ENCODE results near the gene TIAM2. TPM values are rescaled to one million over a fixed set of nuclear protein-coding genes. Genes with fewer than 3 reads are reported as not detected.

The TIAM2 gene
- total and polyA plus RNA-seq, 7 donors: 3.4 to 20.3 (median 10.0) TPM

DNA sequence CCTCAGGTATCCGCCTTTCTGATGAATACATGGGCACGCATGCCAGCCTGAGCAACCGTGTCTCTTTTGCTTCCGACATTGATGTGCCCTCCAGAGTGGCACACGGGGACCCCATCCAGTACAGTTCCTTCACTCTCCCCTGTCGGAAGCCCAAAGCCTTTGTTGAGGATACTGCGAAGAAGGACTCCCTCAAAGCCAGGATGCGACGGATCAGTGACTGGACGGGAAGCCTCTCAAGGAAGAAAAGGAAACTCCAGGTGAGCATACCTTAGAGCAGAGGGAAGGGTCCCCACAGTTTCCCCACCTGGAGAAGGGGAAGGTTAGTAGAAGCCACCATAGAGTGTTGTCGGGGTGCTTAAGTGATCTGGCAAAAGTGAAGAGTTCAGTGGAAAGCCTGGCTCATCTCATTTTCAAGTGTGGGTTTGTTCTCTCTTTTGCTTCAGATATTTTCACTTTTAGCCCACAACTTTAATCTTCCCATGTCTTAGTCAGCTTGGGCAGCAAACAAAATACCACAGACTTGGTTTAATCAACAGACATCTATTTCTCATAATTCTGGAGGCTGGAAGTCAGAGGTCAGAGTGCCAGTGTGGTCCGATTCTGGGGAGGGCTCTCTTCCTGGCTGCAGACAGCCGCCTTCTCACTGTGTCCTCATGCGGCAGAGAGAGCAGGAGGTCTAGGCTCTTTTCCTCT is 135.2 kb downstream of the TIAM2 start:
- Histone ChIP-seq H3K36me3 (ENCODE audit: insufficient read depth in 1 of 2, low read depth in 1 of 2) (no peaks in the 10 kb centered on the region), H3K4me1 (peaks cover 3% of the 10 kb centered on the region), H3K4me3 (no peak overlapping the region), H3K27ac (no peak overlapping the region), H3K9me3 (no peaks in the 10 kb centered on the region), H3K27me3 (ENCODE audit: insufficient read depth in 3 of 3, low read length in 2 of 3) (no peaks in the 10 kb centered on the region)
- TF ChIP-seq, protein P1, sequence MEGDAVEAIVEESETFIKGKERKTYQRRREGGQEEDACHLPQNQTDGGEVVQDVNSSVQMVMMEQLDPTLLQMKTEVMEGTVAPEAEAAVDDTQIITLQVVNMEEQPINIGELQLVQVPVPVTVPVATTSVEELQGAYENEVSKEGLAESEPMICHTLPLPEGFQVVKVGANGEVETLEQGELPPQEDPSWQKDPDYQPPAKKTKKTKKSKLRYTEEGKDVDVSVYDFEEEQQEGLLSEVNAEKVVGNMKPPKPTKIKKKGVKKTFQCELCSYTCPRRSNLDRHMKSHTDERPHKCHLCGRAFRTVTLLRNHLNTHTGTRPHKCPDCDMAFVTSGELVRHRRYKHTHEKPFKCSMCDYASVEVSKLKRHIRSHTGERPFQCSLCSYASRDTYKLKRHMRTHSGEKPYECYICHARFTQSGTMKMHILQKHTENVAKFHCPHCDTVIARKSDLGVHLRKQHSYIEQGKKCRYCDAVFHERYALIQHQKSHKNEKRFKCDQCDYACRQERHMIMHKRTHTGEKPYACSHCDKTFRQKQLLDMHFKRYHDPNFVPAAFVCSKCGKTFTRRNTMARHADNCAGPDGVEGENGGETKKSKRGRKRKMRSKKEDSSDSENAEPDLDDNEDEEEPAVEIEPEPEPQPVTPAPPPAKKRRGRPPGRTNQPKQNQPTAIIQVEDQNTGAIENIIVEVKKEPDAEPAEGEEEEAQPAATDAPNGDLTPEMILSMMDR (IDR thresholded peaks at IDR 0.05): no peak
- WGBS, 3 donors: 88 to 97% (median 94%) methylated on average over 14 of the region's 14 CpGs
- DNase-seq (no peak), ATAC-seq (no peak)
- intact Hi-C loops (cut with DNase I): no loop called here

DNA sequence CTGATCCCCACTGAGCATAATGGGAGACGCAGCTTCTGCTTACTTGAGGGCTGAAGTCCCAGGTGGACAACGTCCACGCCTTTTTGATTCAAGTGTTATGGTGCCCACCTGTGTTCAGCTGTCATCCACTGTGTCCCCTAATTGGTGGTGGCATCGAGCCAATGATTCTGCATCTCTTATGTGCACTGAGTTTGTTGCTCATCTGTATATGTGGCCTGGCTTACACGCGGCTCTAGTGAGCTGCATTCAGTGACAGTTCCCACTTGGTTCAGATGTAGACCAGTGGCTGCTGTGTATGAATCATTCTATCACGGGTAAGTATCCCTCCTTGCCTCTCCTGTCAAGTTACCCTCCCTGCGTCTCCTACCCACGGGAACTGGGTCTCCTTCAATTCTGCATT is 137.5 kb downstream of the TIAM2 start:
- Histone ChIP-seq H3K4me1 (peaks cover 5% of the 10 kb centered on the region), H3K36me3 (ENCODE audit: insufficient read depth in 1 of 2, low read depth in 1 of 2) (peaks cover 0 to 4% of the 10 kb centered on the region in 2 donors), H3K27me3 (ENCODE audit: insufficient read depth in 3 of 3, low read length in 2 of 3) (no peaks in the 10 kb centered on the region), H3K4me3 (no peak overlapping the region), H3K27ac (no peak overlapping the region), H3K9me3 (no peaks in the 10 kb centered on the region)
- TF ChIP-seq, protein P1 (IDR thresholded peaks at IDR 0.05): no peak
- WGBS, 3 donors: 78 to 81% (median 80%) methylated on average over 9 of the region's 9 CpGs
- intact Hi-C loops (cut with DNase I): no loop called here
- DNase-seq: no peak
- no peak for ATAC-seq

DNA sequence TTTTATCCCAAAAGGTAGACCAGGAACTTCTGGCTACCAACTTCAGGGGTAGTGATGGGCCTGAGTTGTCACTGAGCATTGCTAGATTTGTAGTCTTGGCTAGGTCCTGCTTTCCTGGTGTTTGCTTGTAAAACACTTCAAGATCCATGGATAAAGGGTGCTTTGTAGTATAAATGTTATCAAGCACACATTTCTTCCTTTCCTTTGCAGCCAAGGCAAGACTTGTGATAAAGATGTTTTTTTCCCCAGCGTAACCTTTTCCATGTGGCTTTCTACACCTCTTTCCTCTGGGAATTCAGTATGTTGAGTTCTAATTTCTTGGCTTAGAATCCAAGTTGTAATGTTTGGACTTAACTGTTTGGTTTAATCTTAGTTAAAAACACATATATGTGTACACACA is 145.9 kb downstream of the TIAM2 start:
- Histone ChIP-seq H3K27ac (no peak overlapping the region), H3K27me3 (ENCODE audit: insufficient read depth in 3 of 3, low read length in 2 of 3) (no peaks in the 10 kb centered on the region), H3K4me3 (no peak overlapping the region), H3K36me3 (ENCODE audit: insufficient read depth in 1 of 2, low read depth in 1 of 2) (peaks cover 0 to 7% of the 10 kb centered on the region in 2 donors), H3K4me1 (peaks cover 19% of the 10 kb centered on the region), H3K9me3 (no peaks in the 10 kb centered on the region)
- DNase-seq (no peak), ATAC-seq (no peak)
- 73 to 84% (median 80%) methylated on average over 1 of the region's 1 CpG for WGBS, 3 donors
- intact Hi-C loops (cut with DNase I): no loop called here
- TF ChIP-seq, protein P1 (IDR thresholded peaks at IDR 0.05): no peak

DNA sequence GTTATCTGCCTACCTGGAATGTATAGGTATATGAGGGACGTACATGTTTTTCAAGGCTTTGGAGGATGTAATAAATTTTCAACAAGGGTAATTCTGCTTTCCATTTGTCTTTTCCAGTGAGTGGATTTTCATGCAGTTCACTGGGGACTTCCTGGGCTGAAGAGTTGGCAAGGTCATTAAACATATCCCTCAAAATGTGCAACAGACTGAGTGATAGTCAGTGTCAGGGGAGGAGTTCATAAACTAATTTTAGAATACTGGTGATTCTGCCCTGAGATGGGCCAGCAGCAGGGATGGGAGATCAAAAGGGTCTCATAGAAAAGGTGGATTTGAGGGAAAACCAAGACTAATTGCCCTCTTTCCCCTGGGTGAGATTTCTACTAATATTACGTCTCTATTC is 146.4 kb downstream of the TIAM2 start:
- ATAC-seq: peak in 3 of 4 donors; percentile 67 to 76 (median 69)

More for the DNA sequence above, 146.4 kb downstream of the TIAM2 start:
- H3K27ac ChIP-seq: no peak overlapping the region
- DNase-seq: no peak
- no peaks in the 10 kb centered on the region for H3K9me3 ChIP-seq
- H3K4me3 ChIP-seq: no peak overlapping the region
- TF ChIP-seq, protein P1 (IDR thresholded peaks at IDR 0.05): no peak
- no peaks in the 10 kb centered on the region for H3K27me3 ChIP-seq (ENCODE audit: insufficient read depth in 3 of 3, low read length in 2 of 3)
- peaks cover 19% of the 10 kb centered on the region for H3K4me1 ChIP-seq
- WGBS, 3 donors: 83 to 92% (median 88%) methylated on average over 2 of the region's 2 CpGs
- H3K36me3 ChIP-seq (ENCODE audit: insufficient read depth in 1 of 2, low read depth in 1 of 2): peaks cover 0 to 7% of the 10 kb centered on the region in 2 donors
- intact Hi-C loops (cut with DNase I): no loop called here
